Measurements from ENCODE around the gene WRAP73.

DNA sequence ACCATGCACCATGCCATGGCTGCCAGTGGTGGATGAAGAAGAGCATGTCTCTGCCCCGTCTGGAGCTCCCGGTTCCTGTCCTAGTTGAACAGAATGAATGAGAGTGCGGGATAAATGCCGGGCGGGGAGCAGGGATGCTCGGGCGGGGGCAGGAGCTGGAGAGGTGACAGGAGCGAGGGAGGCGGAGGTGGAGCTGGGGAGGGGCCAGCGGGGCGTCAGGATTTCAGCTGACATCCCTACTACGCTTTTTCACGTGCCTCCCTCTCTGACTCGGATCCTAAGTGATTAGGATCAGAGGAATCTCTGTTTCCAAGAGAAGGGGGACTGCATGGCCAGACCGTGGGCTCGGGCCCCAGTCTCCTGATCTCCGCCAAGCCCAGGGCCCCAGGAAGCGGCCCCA, 49.7 kb upstream of the WRAP73 start:
- TF ChIP-seq CTCF (IDR thresholded peaks at IDR 0.05), result no peak
- TF ChIP-seq POLR2A (IDR thresholded peaks at IDR 0.05), result no peak
